HFFc6 (cell line): ENCODE results near the gene OTUD5. TPM values are rescaled to one million over a fixed set of nuclear protein-coding genes. Genes with fewer than 3 reads are reported as not detected.

Source experiments
- DNase-seq: peaks from one replicate; pipeline ENCODE4 v3.0.0-alpha.2; 2018
- H3K27ac Mint-ChIP-seq: 2 replicates; pipeline ENCODE4 v1.8.0; 2020; ENCODE audit warnings: mild to moderate bottlenecking, mixed read lengths
- H3K27me3 Mint-ChIP-seq: 2 replicates; pipeline ENCODE4 v1.8.0; 2021; ENCODE audit warnings: mild to moderate bottlenecking, moderate library complexity, mixed read lengths; ENCODE audit not compliant: insufficient read depth
- H3K36me3 Mint-ChIP-seq: 2 replicates; pipeline ENCODE4 v1.8.0; 2021; ENCODE audit warnings: low read depth, mixed read lengths
- H3K4me1 Mint-ChIP-seq: 2 replicates; pipeline ENCODE4 v1.8.0; 2020; ENCODE audit warnings: low read depth, mixed read lengths
- H3K4me3 Mint-ChIP-seq: 2 replicates; pipeline ENCODE4 v1.8.0; 2020; ENCODE audit warnings: mild to moderate bottlenecking, moderate library complexity, mixed read lengths
- H3K9me3 Mint-ChIP-seq: 2 replicates; pipeline ENCODE4 v1.8.0; 2020; ENCODE audit warnings: mild to moderate bottlenecking, mixed read lengths
- total RNA-seq, 6 experiments: library from RNA; stranded (reverse); fragmentation: NEBNext Ultra II Directional; extraction: Animal tissue kit (Norgen Biotek cat#: 25700); gene quantifications; 2 replicates in 1 of 6; 3 replicates in 5 of 6; pipeline ENCODE4 v1.2.3, GENCODE V29; 2021
- TF ChIP-seq, protein P1 (sequence below): fragments of 200-600 bp; sonication (generic); IDR thresholded peaks from 2 replicates; pipeline ENCODE4 v1.5.0; 2021; ENCODE audit warnings: antibody characterized with exemption, mild to moderate bottlenecking

OTUD5 gene
- total RNA-seq, 6 experiments from 2014 or later: 47.6 to 55.0 (median 52.7) TPM

DNA sequence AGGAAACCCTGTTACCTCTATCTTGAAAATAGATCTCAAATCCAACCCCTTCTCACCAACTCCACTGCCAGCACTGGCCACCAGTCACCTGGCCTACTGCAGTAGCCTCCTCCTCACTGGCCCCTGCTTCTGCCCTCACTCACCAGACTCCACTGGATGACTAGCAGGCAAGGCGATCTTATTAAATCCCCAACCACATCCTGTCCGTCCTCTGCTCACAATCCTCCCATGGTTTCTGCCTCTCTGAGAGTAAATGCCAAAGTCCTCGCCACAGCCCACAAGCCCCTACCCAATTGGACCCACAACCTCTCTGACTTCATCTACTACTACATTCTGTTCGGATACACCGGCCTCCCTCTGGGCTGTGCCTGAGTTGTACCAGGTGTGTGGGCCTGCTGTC lies 33.1 kb downstream of the OTUD5 start:
- peaks cover 15% of the 10 kb centered on the region for H3K4me1 Mint-ChIP-seq
- no peak overlapping the region for H3K27ac Mint-ChIP-seq
- no peaks in the 10 kb centered on the region for H3K27me3 Mint-ChIP-seq
- H3K4me3 Mint-ChIP-seq: no peak overlapping the region
- H3K9me3 Mint-ChIP-seq: no peaks in the 10 kb centered on the region
- no peaks in the 10 kb centered on the region for H3K36me3 Mint-ChIP-seq
- TF ChIP-seq, protein P1, sequence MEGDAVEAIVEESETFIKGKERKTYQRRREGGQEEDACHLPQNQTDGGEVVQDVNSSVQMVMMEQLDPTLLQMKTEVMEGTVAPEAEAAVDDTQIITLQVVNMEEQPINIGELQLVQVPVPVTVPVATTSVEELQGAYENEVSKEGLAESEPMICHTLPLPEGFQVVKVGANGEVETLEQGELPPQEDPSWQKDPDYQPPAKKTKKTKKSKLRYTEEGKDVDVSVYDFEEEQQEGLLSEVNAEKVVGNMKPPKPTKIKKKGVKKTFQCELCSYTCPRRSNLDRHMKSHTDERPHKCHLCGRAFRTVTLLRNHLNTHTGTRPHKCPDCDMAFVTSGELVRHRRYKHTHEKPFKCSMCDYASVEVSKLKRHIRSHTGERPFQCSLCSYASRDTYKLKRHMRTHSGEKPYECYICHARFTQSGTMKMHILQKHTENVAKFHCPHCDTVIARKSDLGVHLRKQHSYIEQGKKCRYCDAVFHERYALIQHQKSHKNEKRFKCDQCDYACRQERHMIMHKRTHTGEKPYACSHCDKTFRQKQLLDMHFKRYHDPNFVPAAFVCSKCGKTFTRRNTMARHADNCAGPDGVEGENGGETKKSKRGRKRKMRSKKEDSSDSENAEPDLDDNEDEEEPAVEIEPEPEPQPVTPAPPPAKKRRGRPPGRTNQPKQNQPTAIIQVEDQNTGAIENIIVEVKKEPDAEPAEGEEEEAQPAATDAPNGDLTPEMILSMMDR: no peak
- DNase-seq: no peak

DNA sequence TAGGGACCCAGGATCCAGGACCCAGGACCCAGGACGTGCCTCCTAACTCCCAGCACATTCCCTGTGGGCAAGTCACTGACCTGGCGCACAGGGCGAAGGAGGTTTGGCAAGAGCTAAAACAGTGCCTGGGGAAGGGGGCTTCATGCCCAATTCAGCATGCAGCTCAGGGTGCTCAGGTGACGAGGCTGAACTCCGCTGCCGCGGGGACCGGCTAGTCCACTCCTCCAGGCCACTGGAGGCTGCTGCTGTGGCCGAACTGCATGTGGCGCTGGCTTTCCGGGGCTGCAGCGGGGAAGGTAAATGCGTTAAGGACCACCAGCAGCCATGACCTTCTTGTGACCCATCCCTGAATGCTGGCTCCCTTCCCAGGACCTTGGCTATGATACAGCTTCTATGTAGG lies 33.6 kb downstream of the OTUD5 start:
- no peak overlapping the region for H3K27ac Mint-ChIP-seq
- DNase-seq: no peak
- TF ChIP-seq, protein P1: no peak
- H3K4me1 Mint-ChIP-seq: peaks cover 16% of the 10 kb centered on the region
- H3K27me3 Mint-ChIP-seq: no peaks in the 10 kb centered on the region
- no peak overlapping the region for H3K4me3 Mint-ChIP-seq
- H3K9me3 Mint-ChIP-seq: no peaks in the 10 kb centered on the region
- H3K36me3 Mint-ChIP-seq: no peaks in the 10 kb centered on the region

DNA sequence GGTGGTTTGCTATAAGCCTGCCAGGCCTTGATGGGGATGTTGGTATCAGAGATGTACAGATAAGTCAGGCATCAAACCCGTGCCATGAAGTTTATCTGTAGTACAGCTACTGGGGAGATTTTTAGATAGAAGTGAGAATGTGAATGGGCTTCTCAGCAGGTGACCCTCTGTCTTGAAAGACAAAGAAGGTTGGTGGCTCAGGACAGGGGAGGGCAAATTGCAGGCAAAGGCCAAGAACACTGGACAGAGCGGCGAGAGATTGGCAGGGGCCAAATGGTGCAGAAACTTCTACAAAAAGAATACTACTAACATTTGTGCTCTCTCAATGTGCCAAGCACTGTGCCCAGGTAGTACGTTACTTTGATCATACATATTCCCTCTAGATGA lies 36.7 kb downstream of the OTUD5 start:
- Mint-ChIP-seq H3K27me3 (no peaks in the 10 kb centered on the region; the same call in 1 of the 2 replicates), H3K4me3 (no peak overlapping the region; the same call in 1 of the 2 replicates), H3K4me1 (peaks cover 29% of the 10 kb centered on the region), H3K36me3 (no peaks in the 10 kb centered on the region), H3K27ac (peak overlapping the region; percentile 75; the same call in 1 of the 2 replicates), H3K9me3 (no peaks in the 10 kb centered on the region)
- no peak for DNase-seq
- TF ChIP-seq, protein P1: no peak

DNA sequence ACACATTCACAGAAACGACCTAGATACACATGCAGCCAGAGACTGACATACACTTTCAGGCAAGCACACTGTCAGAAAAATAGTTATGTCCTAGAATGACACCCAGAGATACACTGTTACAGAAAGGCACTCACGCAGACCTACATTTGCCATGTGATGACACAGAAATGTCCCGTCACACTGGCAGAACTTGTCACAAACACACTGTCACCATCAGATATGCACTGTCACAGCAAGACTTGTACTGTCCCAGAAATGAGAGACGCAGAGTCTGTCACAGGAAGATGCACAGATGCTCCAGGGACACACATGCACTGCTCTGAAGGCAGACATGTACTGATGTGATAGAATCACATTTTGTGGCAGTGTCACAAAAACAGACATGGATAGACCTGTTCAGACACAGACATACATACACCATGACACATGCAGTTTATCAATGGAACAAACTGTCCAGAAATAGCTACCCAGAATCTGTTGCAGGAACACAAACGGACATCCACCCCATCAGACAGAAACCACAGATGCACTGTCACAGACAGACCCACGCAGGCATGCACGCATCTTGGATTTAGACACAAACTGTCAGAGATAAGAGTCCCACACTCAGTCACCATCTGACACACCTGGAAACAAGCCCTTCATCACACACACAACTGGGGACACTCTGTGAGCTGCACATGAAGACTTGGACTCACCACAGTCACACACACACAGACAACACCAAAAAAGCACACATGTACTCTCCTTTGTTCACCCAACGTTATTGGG lies 37.3 kb downstream of the OTUD5 start:
- Mint-ChIP-seq H3K36me3 (no peaks in the 10 kb centered on the region), H3K27ac (peak overlapping the region; percentile 75), H3K4me3 (peak overlapping the region; percentile 86; the same call in 1 of the 2 replicates), H3K27me3 (no peaks in the 10 kb centered on the region; the same call in 1 of the 2 replicates), H3K9me3 (no peaks in the 10 kb centered on the region), H3K4me1 (peaks cover 29% of the 10 kb centered on the region)
- DNase-seq: no peak
- TF ChIP-seq, protein P1: no peak

DNA sequence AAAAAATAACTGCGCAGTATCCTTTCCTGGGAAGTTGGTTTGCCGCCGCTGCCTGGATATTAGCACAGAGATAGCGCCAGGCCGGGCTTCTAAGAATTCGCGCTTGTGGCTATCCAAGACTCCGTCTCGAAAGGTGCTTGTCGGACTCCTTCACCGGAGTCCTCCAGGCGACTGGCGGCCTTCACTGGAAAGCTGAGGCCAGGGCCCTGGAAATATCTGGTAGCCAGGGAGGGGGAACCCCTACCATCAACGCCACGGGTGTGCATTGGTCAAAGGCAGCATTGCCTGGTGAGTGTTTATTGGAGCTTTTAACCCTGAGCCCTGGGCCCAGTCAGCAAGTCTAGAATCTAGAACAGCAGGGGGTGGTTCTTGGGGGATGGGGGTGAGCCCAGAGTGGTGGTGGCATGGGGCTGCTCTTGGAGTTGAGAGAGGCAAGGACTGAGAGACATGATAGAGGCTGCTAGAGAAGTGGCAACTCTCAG lies 38.0 kb downstream of the OTUD5 start:
- no peaks in the 10 kb centered on the region; the same call in 1 of the 2 replicates for H3K27me3 Mint-ChIP-seq
- DNase-seq: no peak
- peaks cover 29% of the 10 kb centered on the region for H3K4me1 Mint-ChIP-seq
- H3K9me3 Mint-ChIP-seq: no peaks in the 10 kb centered on the region
- TF ChIP-seq, protein P1: no peak
- no peaks in the 10 kb centered on the region for H3K36me3 Mint-ChIP-seq
- peak overlapping the region; percentile 86 for H3K4me3 Mint-ChIP-seq
- H3K27ac Mint-ChIP-seq: peak overlapping the region; percentile 75
